H1 (cell line): ENCODE data around the gene CTBP2. TPM values are rescaled to one million over a fixed set of nuclear protein-coding genes. Genes with fewer than 3 reads are reported as not detected.

ENCODE experiments used
- CTCF ChIA-PET: fragments of 300-600 bp; sonication (Branson Sonifier 250); formaldehyde crosslinking; loops from one replicate; lab custom pipeline; 2021; ENCODE audit not compliant: partially characterized antibody; lab: Charles Lee
- POLR2A ChIA-PET: fragments of 300-600 bp; sonication (Branson Sonifier 250); formaldehyde crosslinking; loops from one replicate; lab custom pipeline; 2021; ENCODE audit warnings: inconsistent platforms; ENCODE audit not compliant: partially characterized antibody; lab: Charles Lee
- DNase-seq, 2 experiments: peaks; one replicate each; pipeline versions ENCODE4 v3.0.0 to v3.0.0-alpha.2; 2010 to 2022; ENCODE audit warnings: low spot score in 2 of 2, low read depth in 1 of 2, mixed read lengths in 1 of 2
- FAIRE-seq: peaks from 2 replicates; lab custom pipeline; 2011; peaks lifted over from hg19 to GRCh38; lab: Jason Lieb, UNC
- H2AFZ ChIP-seq: 2 replicates; pipeline ENCODE4 v1.8.1; 2012; ENCODE audit warnings: low read length, inconsistent platforms
- H2AK5ac ChIP-seq: 2 replicates; pipeline ENCODE4 v1.6.1; 2013; ENCODE audit warnings: low read depth, low read length
- H2BK120ac ChIP-seq: replicated peaks from 2 replicates; pipeline ENCODE3; 2013; ENCODE audit warnings: low read depth, low read length, inconsistent platforms
- H2BK12ac ChIP-seq: 2 replicates; pipeline ENCODE4 v1.6.1; 2013; ENCODE audit warnings: low read depth, low read length
- H2BK15ac ChIP-seq: 2 replicates; pipeline ENCODE4 v1.6.1; 2013; ENCODE audit warnings: low read length
- H2BK20ac ChIP-seq: 2 replicates; pipeline ENCODE4 v1.6.1; 2013; ENCODE audit warnings: low read length
- H2BK5ac ChIP-seq: 2 replicates; pipeline ENCODE4 v1.6.1; 2013; ENCODE audit warnings: low read depth, low read length
- H3K14ac ChIP-seq: 2 replicates; pipeline ENCODE4 v1.6.1; 2013; ENCODE audit warnings: inconsistent platforms; ENCODE audit not compliant: insufficient read length
- H3K18ac ChIP-seq: 2 replicates; pipeline ENCODE4 v1.6.1; 2013; ENCODE audit warnings: low read length; ENCODE audit errors: extremely low read depth
- H3K23ac ChIP-seq: 2 replicates; pipeline ENCODE4 v1.6.1; 2013; ENCODE audit warnings: inconsistent platforms; ENCODE audit not compliant: insufficient read length
- H3K23me2 ChIP-seq: 2 replicates; pipeline ENCODE4 v1.6.1; 2013; ENCODE audit warnings: low read depth, low read length
- H3K27ac ChIP-seq: 2 replicates; pipeline ENCODE4 v1.6.1; 2011; ENCODE audit warnings: low read depth, low read length, inconsistent platforms
- H3K27me3 ChIP-seq, 4 experiments: replicated peaks in 1 of 4; 1 replicate in 1 of 4; 2 replicates in 3 of 4; pipeline versions ENCODE4 v1.6.1 to v1.8.1; 2011 to 2013; ENCODE audit warnings: low read length in 3 of 4, mild to moderate bottlenecking in 3 of 4, inconsistent platforms in 2 of 4, mixed read lengths in 2 of 4, moderate library complexity in 1 of 4; ENCODE audit not compliant: control insufficient read depth in 3 of 4, insufficient read depth in 3 of 4; ENCODE audit errors: extremely low read depth in 1 of 4
- H3K36me3 ChIP-seq, 4 experiments: 2 replicates each; pipeline versions ENCODE4 v1.6.1 to v1.8.1; 2011 to 2013; ENCODE audit warnings: mild to moderate bottlenecking in 4 of 4, low read length in 3 of 4, moderate library complexity in 2 of 4, control low read depth in 1 of 4, inconsistent platforms in 1 of 4; ENCODE audit not compliant: insufficient read depth in 4 of 4, control insufficient read depth in 2 of 4
- H3K4ac ChIP-seq: replicated peaks from 2 replicates; pipeline ENCODE3; 2013; ENCODE audit warnings: low read length, low read depth, mixed read lengths, inconsistent platforms; ENCODE audit not compliant: insufficient read length
- H3K4me1 ChIP-seq, 4 experiments: replicated peaks in 1 of 4; 1 replicate in 1 of 4; 2 replicates in 3 of 4; pipeline versions ENCODE4 v1.6.1 to v1.8.1; 2011 to 2013; ENCODE audit warnings: low read length in 3 of 4, inconsistent platforms in 2 of 4, mixed read lengths in 1 of 4; ENCODE audit not compliant: insufficient read depth in 4 of 4, control insufficient read depth in 3 of 4
- H3K4me2 ChIP-seq, 2 experiments: 2 replicates each; pipeline versions ENCODE4 v1.6.1 to v1.8.1; 2011 to 2013; ENCODE audit warnings: low read depth in 2 of 2, low read length in 2 of 2, control low read depth in 1 of 2, inconsistent platforms in 1 of 2, mild to moderate bottlenecking in 1 of 2; ENCODE audit not compliant: insufficient read depth in 1 of 2
- H3K4me3 ChIP-seq, 4 experiments: fragments of 200-600, 300-600 bp in 1 of 4; sonication (generic), shearing (Covaris generic), sonication (Bioruptor Twin) in 1 of 4; 2 replicates each; pipeline versions ENCODE4 v1.5.1 to v1.8.1; 2011 to 2016; ENCODE audit warnings: low read length in 4 of 4, low read depth in 3 of 4, control low read depth in 2 of 4, inconsistent platforms in 2 of 4, mild to moderate bottlenecking in 2 of 4, mixed read lengths in 1 of 4, moderate library complexity in 1 of 4; ENCODE audit not compliant: insufficient read depth in 2 of 4; ENCODE audit errors: extremely low read depth in 1 of 4
- H3K56ac ChIP-seq: replicated peaks from 2 replicates; pipeline ENCODE3; 2013; ENCODE audit warnings: low read depth, mild to moderate bottlenecking, mixed read lengths, low read length, inconsistent platforms; ENCODE audit not compliant: insufficient read length
- H3K79me1 ChIP-seq: 2 replicates; pipeline ENCODE4 v1.6.1; 2013; ENCODE audit warnings: low read depth, low read length, control low read depth
- H3K79me2 ChIP-seq, 2 experiments: 2 replicates each; pipeline versions ENCODE4 v1.6.1 to v1.8.1; 2012 to 2013; ENCODE audit warnings: low read length in 2 of 2, mild to moderate bottlenecking in 2 of 2, inconsistent platforms in 1 of 2; ENCODE audit not compliant: insufficient read depth in 2 of 2, control insufficient read depth in 1 of 2
- H3K9ac ChIP-seq, 4 experiments: replicated peaks in 1 of 4; 1 replicate in 1 of 4; 2 replicates in 3 of 4; pipeline versions ENCODE4 v1.6.1 to v1.8.1; 2011 to 2013; ENCODE audit warnings: low read depth in 3 of 4, low read length in 3 of 4, control low read depth in 2 of 4, mild to moderate bottlenecking in 2 of 4, moderate library complexity in 2 of 4, inconsistent platforms in 1 of 4; ENCODE audit errors: extremely low read depth in 1 of 4
- H3K9me3 ChIP-seq, 2 experiments: 2 replicates each; pipeline versions ENCODE4 v1.6.1 to v1.8.1; 2012 to 2013; ENCODE audit warnings: mild to moderate bottlenecking in 2 of 2, moderate library complexity in 2 of 2, control low read depth in 1 of 2, inconsistent platforms in 1 of 2, low read depth in 1 of 2, low read length in 1 of 2, mixed read lengths in 1 of 2; ENCODE audit not compliant: insufficient read depth in 2 of 2
- H4K20me1 ChIP-seq, 2 experiments: replicated peaks in 1 of 2; 2 replicates each; pipeline versions ENCODE3 to v1.8.1; 2011 to 2013; ENCODE audit warnings: inconsistent platforms in 2 of 2, low read length in 2 of 2, mild to moderate bottlenecking in 1 of 2; ENCODE audit not compliant: insufficient read depth in 2 of 2, control insufficient read depth in 1 of 2
- H4K5ac ChIP-seq: 2 replicates; pipeline ENCODE4 v1.6.1; 2013; ENCODE audit warnings: low read length, low read depth, mixed read lengths, inconsistent platforms; ENCODE audit not compliant: insufficient read length
- H4K8ac ChIP-seq: 2 replicates; pipeline ENCODE4 v1.8.0; 2013; ENCODE audit warnings: mild to moderate bottlenecking, moderate library complexity, low read length, inconsistent platforms; ENCODE audit not compliant: insufficient read depth; ENCODE audit errors: extremely low read depth
- H4K91ac ChIP-seq: replicated peaks from 2 replicates; pipeline ENCODE3; 2013; ENCODE audit warnings: low read length, mixed read lengths, inconsistent platforms; ENCODE audit not compliant: insufficient read length
- ASH2L ChIP-seq: fragments of 200-600, 300-600 bp; sonication (generic); IDR thresholded peaks from one replicate; pipeline ENCODE4 v1.7.1; 2017; ENCODE audit warnings: low read length
- CBX5 ChIP-seq: fragments of 300-800, 300-1000 bp; sonication (generic); IDR thresholded peaks from 2 replicates; pipeline ENCODE4 v1.7.1; 2016; ENCODE audit warnings: antibody characterized with exemption, low read length, low read depth
- CBX8 ChIP-seq: fragments of 300-800, 300-1000 bp; sonication (generic); IDR thresholded peaks from 2 replicates; pipeline ENCODE4 v1.7.1; 2016; ENCODE audit warnings: low read depth, low read length, borderline replicate concordance
- HDAC6 ChIP-seq: IDR thresholded peaks from one replicate; pipeline ENCODE4 v1.7.1; 2012; ENCODE audit warnings: low read depth, mild to moderate bottlenecking, inconsistent platforms, low read length, moderate library complexity
- JUND ChIP-seq: IDR thresholded peaks from 2 replicates; pipeline ENCODE4 v1.6.1; 2011; ENCODE audit warnings: mild to moderate bottlenecking, improper control_type of control experiment, low read length
- KDM5A ChIP-seq: fragments of 200-600 bp; IDR thresholded peaks from 2 replicates; pipeline ENCODE4 v1.7.1; 2012; ENCODE audit warnings: mild to moderate bottlenecking, low read length, inconsistent platforms, mixed read lengths
- RFX5 ChIP-seq: IDR thresholded peaks from 2 replicates; pipeline ENCODE4 v1.6.1; 2011; ENCODE audit warnings: low read depth, low read length, improper control_type of control experiment, borderline replicate concordance
- SUZ12 ChIP-seq: fragments of 200-600 bp; sonication (generic); IDR thresholded peaks from 2 replicates; pipeline ENCODE4 v1.6.1; 2012; ENCODE audit warnings: mild to moderate bottlenecking, inconsistent platforms, low read length, moderate library complexity, mixed read lengths
- TBP ChIP-seq: IDR thresholded peaks from 2 replicates; pipeline ENCODE4 v1.6.1; 2011; ENCODE audit warnings: low read depth, low read length, improper control_type of control experiment
- WGBS, 2 experiments: shearing (Covaris generic) in 1 of 2; methylation state at CpG; one replicate each; pipeline versions ENCODE4 v1.1.6 to v1.1.7; 2013 to 2015; ENCODE audit warnings: low lambda C conversion rate in 2 of 2, mixed read lengths in 2 of 2, inconsistent platforms in 1 of 2, low coverage in 1 of 2, missing lambda C conversion rate in 1 of 2; ENCODE audit not compliant: insufficient replicate concordance in 2 of 2, insufficient coverage in 1 of 2, insufficient read length in 1 of 2; ENCODE audit errors: extremely low coverage in 1 of 2, missing lambda C conversion rate in 1 of 2; 5-methylcytosine and 5-hydroxymethylcytosine counted together
- polyA plus RNA-seq, 7 experiments: library from polyadenylated mRNA; depleted of rRNA in 3 of 7; stranded (reverse) in 5 of 7; unstranded in 2 of 7; fragments of >200 nt in 5 of 7; fragments of 200-250 nt in 2 of 7; gene quantifications; 1 replicate in 5 of 7; 2 replicates in 1 of 7; 4 replicates in 1 of 7; pipeline versions ENCODE4 v1.2.1 to v1.2.3, GENCODE V29; 2011 to 2013; ENCODE audit warnings: missing spikeins in 2 of 7, mixed read lengths in 2 of 7
- total RNA-seq: library from RNA; stranded (reverse); fragmentation: NEBNext Ultra II Directional; extraction: Animal tissue kit (Norgen Biotek cat#: 25700); gene quantifications from 2 replicates; pipeline ENCODE4 v1.2.1, GENCODE V29; 2021

Gene CTBP2
- total and polyA plus RNA-seq, 2 of the 8 experiments (the other 6 are each of a cell fraction or from before 2014, with no cell fraction given) = 208 to 221 TPM

- TF ChIP-seq KDM5A = no peak
- no peak for TF ChIP-seq RFX5
- no peak for TF ChIP-seq JUND
- no peak for TF ChIP-seq CBX8
- TF ChIP-seq CBX5 = no peak
- no peak for TF ChIP-seq TBP
- no peak for TF ChIP-seq HDAC6
- TF ChIP-seq ASH2L = no peak
- no peak for TF ChIP-seq SUZ12
- Histone ChIP-seq H3K36me3 (peaks cover 0 to 8% (median 1%) of the 10 kb centered on the region in 4 experiments; a peak in 3 of 8 replicates), H3K9me3 (no peaks in the 10 kb centered on the region), H4K8ac (no peak overlapping the region), H2BK20ac (no peak overlapping the region), H3K9ac (no peak overlapping the region), H3K23ac (no peak overlapping the region), H3K27me3 (no peaks in the 10 kb centered on the region), H3K18ac (no peak overlapping the region), H2BK12ac (no peak overlapping the region), H3K27ac (no peak overlapping the region), H4K20me1 (peaks cover 50 to 60% of the 10 kb centered on the region in 2 experiments), H3K4ac (no peak overlapping the region), H2AFZ (no peak overlapping the region), H3K79me2 (peaks cover 13 to 97% of the 10 kb centered on the region in 2 experiments), H3K4me1 (peaks cover 3 to 31% (median 19%) of the 10 kb centered on the region in 4 experiments), H3K56ac (no peak overlapping the region), H2AK5ac (no peak overlapping the region), H3K4me3 (no peak overlapping the region), H3K23me2 (no peaks in the 10 kb centered on the region), H4K91ac (no peak overlapping the region), H2BK5ac (no peak overlapping the region; the same call in 1 of the 2 replicates), H3K79me1 (peaks cover 22% of the 10 kb centered on the region), H3K14ac (no peak overlapping the region), H4K5ac (no peak overlapping the region), H2BK15ac (no peak overlapping the region), H3K4me2 (no peak overlapping the region), H2BK120ac (no peak overlapping the region)
- POLR2A ChIA-PET = interaction anchor here (1.0 kb wide), 1 partner anchor 14 kb away, joined by 3 read pairs; no protein-coding TSS in a partner anchor
- WGBS, 2 experiments = 93% methylated on average over 8 of the region's 8 CpGs; no CpG with 5 or more reads in 1 of the 2 experiments
- CTCF ChIA-PET = interaction anchor here (1.2 to 1.5 kb wide), 3 partner anchors 8 to 14 kb away, joined by 3 to 6 read pairs (median 4); no protein-coding TSS in a partner anchor
- FAIRE-seq (no peak), DNase-seq (no peak)
Observed at GRCh38 chr10:125052146-125052545, 108.2 kb downstream of the CTBP2 start.
